Heart right ventricle (tissue), 16 donors: Measurements from ENCODE around the gene RSRC2. TPM values are rescaled to one million over a fixed set of nuclear protein-coding genes. Genes with fewer than 3 reads are reported as not detected.

ENCODE experiments used
- ATAC-seq, 8 donors: fragments of 200-7000 bp; cut with Tn5 transposase; one replicate each; pipeline ENCODE4 v1.9.1; 2020; ENCODE audit warnings: mild to moderate bottlenecking in 8 of 8, moderate library complexity in 8 of 8, moderate number of reproducible peaks in 1 of 8
- DNase-seq, 2 donors: peaks; one replicate each; pipeline ENCODE4 v3.0.0-alpha.2; 2020
- H3K27ac ChIP-seq, 10 donors: fragments of 200-600 bp; sonication (generic) in 2 of 10; one replicate each; pipeline versions ENCODE4 v1.5.0 to v1.8.0; 2020 to 2022; ENCODE audit warnings: mild to moderate bottlenecking in 3 of 10
- H3K27me3 ChIP-seq, 7 donors: fragments of 200-600 bp; one replicate each; pipeline ENCODE4 v1.8.0; 2021 to 2022; ENCODE audit warnings: mild to moderate bottlenecking in 2 of 7
- H3K36me3 ChIP-seq, 9 donors: fragments of 200-600 bp; sonication (generic) in 1 of 9; one replicate each; pipeline versions ENCODE4 v1.5.0 to v1.8.0; 2020 to 2022; ENCODE audit warnings: mild to moderate bottlenecking in 2 of 9
- H3K4me1 ChIP-seq, 9 donors: fragments of 200-600 bp; sonication (generic) in 1 of 9; one replicate each; pipeline versions ENCODE4 v1.5.0 to v1.8.0; 2020 to 2022; ENCODE audit warnings: mild to moderate bottlenecking in 4 of 9
- H3K4me3 ChIP-seq, 10 donors: fragments of 200-600 bp; sonication (generic) in 2 of 10; one replicate each; pipeline versions ENCODE4 v1.5.0 to v1.8.0; 2020 to 2022; ENCODE audit warnings: mild to moderate bottlenecking in 7 of 10, moderate library complexity in 2 of 10
- H3K9me3 ChIP-seq, 11 donors: fragments of 200-600 bp in 10 of 11; sonication (generic) in 2 of 11; one replicate each; pipeline versions ENCODE4 v1.5.0 to v1.8.0; 2013 to 2022; ENCODE audit warnings: mild to moderate bottlenecking in 2 of 11, control low read depth in 1 of 11, moderate library complexity in 1 of 11
- CTCF ChIP-seq, 9 donors: fragments of 200-600 bp; sonication (generic) in 2 of 9; IDR thresholded peaks; one replicate each; pipeline versions ENCODE4 v1.5.0 to v1.8.0; 2021 to 2022; ENCODE audit warnings: antibody characterized with exemption in 9 of 9, mild to moderate bottlenecking in 5 of 9, moderate library complexity in 1 of 9
- WGBS, 2 donors: extraction: QIAGEN DNeasy Blood & Tissue Kit; methylation state at CpG; one replicate each; pipeline ENCODE4 v1.1.7; 2013; ENCODE audit warnings: inconsistent platforms in 1 of 2; 5-methylcytosine and 5-hydroxymethylcytosine counted together
- intact Hi-C, 10 donors: fragments of 100-400 bp; cut with DNase I; formaldehyde crosslinking; loops; one replicate each; pipeline versions ENCODE4 v1.11.1 to v1.14.2; 2022
- polyA plus RNA-seq, 2 donors: library from polyadenylated mRNA; stranded (reverse); fragments of 200-250 nt; gene quantifications; one replicate each; pipeline ENCODE4 v1.2.3, GENCODE V29; 2013
- total RNA-seq, 10 donors: library from RNA; stranded (reverse); fragmentation: NEBNext Ultra II Directional in 3 of 10; extraction: Animal tissue kit (Norgen Biotek cat#: 25700) in 3 of 10; gene quantifications; one replicate each; pipeline versions ENCODE4 v1.2.1 to v1.2.4, GENCODE V29; 2021 to 2023
- donor health status: Arrhythmogenic right ventricular cardiomyopathy.
- donor health status: ischemic (EF 13 %, LVEDD 7.1; RV severe dilation, severe dysfunction).
- donor health status: healthy with polysubstance abuse.
- donor health status: DM: no; HTN: yes; CAD: no.
- donor health status: DM: no; HTN: no; CAD: no.
- donor health status: ischemic (EF 25% LVEDD 6.9; RV normal size, moderate dysfunction).
- donor health status: ischemic (EF 25% LVEDD 5.7; RV mildly dilated, moderate dysfunction).
- donor health status: healthy.
- donor health status: DM: yes; HTN: yes; CAD: no.
- donor health status: Ischemic cardiomyopathy.
- donor health status: ischemic (EF 35%, LVEDD 5.7; RV mildly dilated, moderate dysfunction).
- donor health status: nonischemic (EF 11% LVEDD 7.7; RV severe dilation, severe dysfunction).
- donor health status: DM: yes; HTN: yes; CAD: no.
- donor health status: PGD.
- donor health status: ischemic (EF 29% LVEDD 5.4; RV normal size, mild dysfunction).
- donor health status: nonischemic (EF 23%, LVEDD 6.1; RV moderate dilation, normal function).

Gene RSRC2
- total and polyA plus RNA-seq, 12 donors: 31.3 to 48.9 (median 40.6) TPM

DNA sequence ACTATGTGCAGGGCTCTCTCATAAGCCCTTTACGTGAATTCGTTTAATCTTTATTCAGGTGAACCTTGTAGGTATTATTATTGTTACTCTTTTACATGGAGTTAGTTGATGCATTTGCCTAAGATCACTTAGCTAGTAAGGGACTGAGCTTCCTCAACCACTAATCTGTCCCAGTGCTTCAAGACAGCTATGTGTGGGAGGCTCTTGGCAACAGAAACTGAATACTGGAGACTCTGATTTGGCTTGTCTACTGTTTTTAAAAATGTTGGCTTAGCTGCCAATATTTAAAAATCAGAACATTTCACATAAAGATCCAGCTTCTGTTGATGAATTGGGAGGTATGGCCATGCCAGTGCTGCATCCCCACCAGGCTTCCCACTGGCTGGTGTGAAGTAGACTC is 7.1 kb upstream of the RSRC2 start:
- no peak for DNase-seq
- 87 to 93% methylated on average over 2 of the region's 2 CpGs for WGBS, 2 donors
- no peak overlapping the region for H3K4me3 ChIP-seq
- peaks cover 0 to 73% (median 0%) of the 10 kb centered on the region in 9 donors for H3K36me3 ChIP-seq
- ATAC-seq: peak in 1 of 8 donors; percentile 41
- no peak for TF ChIP-seq CTCF (IDR thresholded peaks at IDR 0.05)
- H3K27ac ChIP-seq: no peak overlapping the region
- intact Hi-C loops: no loop called here
- H3K27me3 ChIP-seq: no peaks in the 10 kb centered on the region
- no peaks in the 10 kb centered on the region for H3K4me1 ChIP-seq
- no peaks in the 10 kb centered on the region for H3K9me3 ChIP-seq

DNA sequence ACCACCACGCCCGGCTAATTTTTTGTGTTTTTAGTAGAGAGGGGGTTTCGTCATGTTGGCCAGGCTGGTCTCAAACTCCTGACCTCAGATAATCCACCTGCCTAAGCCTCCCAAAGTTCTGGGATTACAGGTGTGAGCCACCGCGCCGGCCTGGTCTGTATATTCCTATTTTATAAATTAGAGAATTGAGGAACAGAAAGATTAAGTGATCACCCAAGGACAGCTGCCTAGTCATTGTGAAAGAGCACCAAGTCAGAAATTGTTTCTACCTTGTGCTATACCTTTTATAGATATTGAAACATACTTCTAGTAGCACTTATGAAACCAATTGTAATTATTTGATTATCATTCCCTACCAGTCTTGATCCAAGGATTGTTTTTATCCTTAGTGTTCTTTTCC is 2.3 kb upstream of the RSRC2 start:
- intact Hi-C loops: loop anchor here in 4 of 10 donors (10.0 kb wide), 1 partner anchor 226 kb away; the partner anchor contains the start of gene DENR (in 4 of the 4)
- WGBS, 2 donors: 96 to 98% methylated on average over 6 of the region's 6 CpGs
- H3K27ac ChIP-seq: no peak overlapping the region
- DNase-seq (no peak), ATAC-seq (no peak)
- TF ChIP-seq CTCF (IDR thresholded peaks at IDR 0.05): no peak
- H3K9me3 ChIP-seq: no peaks in the 10 kb centered on the region
- H3K4me3 ChIP-seq: no peak overlapping the region
- H3K27me3 ChIP-seq: no peaks in the 10 kb centered on the region
- H3K4me1 ChIP-seq: peaks cover 6 to 27% (median 25%) of the 10 kb centered on the region in 9 donors
- peaks cover 0 to 49% (median 0%) of the 10 kb centered on the region in 9 donors for H3K36me3 ChIP-seq

- Histone ChIP-seq H3K4me3 (no peak overlapping the region), H3K36me3 (peaks cover 0 to 48% (median 0%) of the 10 kb centered on the region in 9 donors), H3K27ac (no peak overlapping the region), H3K9me3 (no peaks in the 10 kb centered on the region), H3K27me3 (no peaks in the 10 kb centered on the region), H3K4me1 (peaks cover 6 to 31% (median 29%) of the 10 kb centered on the region in 9 donors)
- WGBS, 2 donors: 92 to 97% methylated on average over 7 of the region's 7 CpGs
- no peak for TF ChIP-seq CTCF (IDR thresholded peaks at IDR 0.05)
- intact Hi-C loops: loop anchor here in 4 of 10 donors (10.0 kb wide), 1 partner anchor 226 kb away; the partner anchor contains the start of gene DENR (in 4 of the 4)
- no peak for ATAC-seq
- DNase-seq: no peak
Measured at GRCh38 chr12:122528582-122528981, 1.8 kb upstream of the RSRC2 start.

DNA sequence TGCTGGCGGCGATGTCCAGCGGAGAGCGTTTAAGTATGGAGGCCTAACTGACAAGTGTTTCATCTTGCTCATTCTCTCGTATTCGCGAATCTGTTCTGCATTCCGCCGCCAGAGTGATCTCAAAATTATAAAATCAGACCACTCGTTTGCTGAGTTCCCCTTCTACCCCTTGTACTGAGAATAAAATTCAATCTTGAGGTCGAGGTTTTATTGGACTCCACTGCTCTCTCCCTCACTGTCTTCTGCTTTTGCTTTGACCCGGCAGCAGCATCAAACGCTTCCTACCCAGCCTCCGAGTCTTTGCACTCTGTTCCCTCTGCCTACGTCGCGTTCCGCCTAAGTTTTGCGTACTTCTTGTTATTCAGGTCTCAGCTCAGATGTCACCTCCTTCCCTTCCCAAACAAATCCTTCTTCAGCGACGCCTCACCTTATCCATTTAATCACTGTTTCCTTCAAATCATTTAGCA is 775 bp upstream of the RSRC2 start:
- Histone ChIP-seq H3K27ac (peak overlapping the region in 8 of 10 donors; percentile 18 to 100 (median 98)), H3K4me3 (peak overlapping the region; percentile 2 to 91 (median 74)), H3K4me1 (peaks cover 6 to 42% (median 40%) of the 10 kb centered on the region in 9 donors), H3K27me3 (no peaks in the 10 kb centered on the region), H3K36me3 (peaks cover 0 to 46% (median 0%) of the 10 kb centered on the region in 9 donors), H3K9me3 (no peaks in the 10 kb centered on the region)
- DNase-seq: no peak
- ATAC-seq: no peak
- intact Hi-C loops: loop anchor here in 5 of 10 donors (2.0 to 10.0 kb wide), 2 partner anchors 225 to 227 kb away; partner anchors contain the start of gene DENR (in 5 of the 5)
- 0 to 1% methylated on average over 21 of the region's 21 CpGs for WGBS, 2 donors
- no peak for TF ChIP-seq CTCF (IDR thresholded peaks at IDR 0.05)
